Omental fat pad (tissue), 4 donors: ENCODE measurements around the gene TRIM58. TPM values are rescaled to one million over a fixed set of nuclear protein-coding genes. Genes with fewer than 3 reads are reported as not detected.

Experiments
- total RNA-seq, 4 donors: library from RNA; depleted of rRNA; stranded (reverse); fragments of >200 nt; gene quantifications; one replicate each; pipeline ENCODE4 v1.1.0, GENCODE V29; 2016

TRIM58 gene
- total RNA-seq, 4 donors from 2014 or later, result 0.32 to 9.5 (median 1.1) TPM

Other genes with a start within 250 kb of the TRIM58 start
- gene OR13G1, start 177.4 kb upstream of the TRIM58 start, total RNA-seq, result not detected
- gene OR6F1, start 140.5 kb upstream of the TRIM58 start, total RNA-seq, result not detected
- under 1 TPM in 1 of 4 donors, not detected in 3; 0.82 TPM for gene OR14K1, start 118.6 kb upstream of the TRIM58 start, total RNA-seq
- gene OR14A2, start 109.0 kb upstream of the TRIM58 start, total RNA-seq, result not detected
- gene OR1C1, start 96.6 kb upstream of the TRIM58 start, total RNA-seq, result not detected
- not detected for gene OR14A16, start 33.1 kb upstream of the TRIM58 start, total RNA-seq
- not detected for gene OR11L1, start 15.3 kb upstream of the TRIM58 start, total RNA-seq
- gene OR2W3, start 38.4 kb downstream of the TRIM58 start, total RNA-seq, result 1 to 10 TPM in 1 of 4 donors, not detected in 3; 3.5 TPM
- not detected for gene OR2T8, start 63.1 kb downstream of the TRIM58 start, total RNA-seq
- gene OR2AJ1, start 67.7 kb downstream of the TRIM58 start, total RNA-seq, result not detected
- gene OR2L8, start 91.7 kb downstream of the TRIM58 start, total RNA-seq, result not detected
- gene OR2AK2, start 108.0 kb downstream of the TRIM58 start, total RNA-seq, result not detected
- not detected for gene OR2L5, start 156.5 kb downstream of the TRIM58 start, total RNA-seq
- under 1 TPM in 1 of 4 donors, not detected in 3; 0.19 TPM for gene OR2L2, start 172.9 kb downstream of the TRIM58 start, total RNA-seq
- not detected for gene OR2L3, start 189.6 kb downstream of the TRIM58 start, total RNA-seq
- gene OR2L13, start 238.0 kb downstream of the TRIM58 start, total RNA-seq, result not detected